Chondrocyte (in vitro differentiated cells): Measurements from ENCODE around the gene IRX4. TPM values are rescaled to one million over a fixed set of nuclear protein-coding genes. Genes with fewer than 3 reads are reported as not detected.

ENCODE experiments used
- DNase-seq: peaks from one replicate; pipeline ENCODE4 v3.0.0; 2021; ENCODE audit warnings: mixed read lengths, low spot score
- H3K27ac Mint-ChIP-seq: one replicate; pipeline ENCODE4 v1.8.0; 2021; ENCODE audit warnings: mild to moderate bottlenecking, moderate library complexity, mixed read lengths; ENCODE audit not compliant: unreplicated experiment
- H3K27me3 Mint-ChIP-seq: 2 replicates; pipeline ENCODE4 v1.8.0; 2021; ENCODE audit warnings: low read depth, mixed read lengths
- H3K36me3 Mint-ChIP-seq: 2 replicates; pipeline ENCODE4 v1.8.0; 2021; ENCODE audit warnings: low read depth, mixed read lengths
- H3K4me1 Mint-ChIP-seq: 2 replicates; pipeline ENCODE4 v1.8.0; 2021; ENCODE audit warnings: low read depth, mild to moderate bottlenecking, mixed read lengths
- H3K4me3 Mint-ChIP-seq: one replicate; pipeline ENCODE4 v1.8.0; 2021; ENCODE audit warnings: mild to moderate bottlenecking, moderate library complexity, mixed read lengths; ENCODE audit not compliant: unreplicated experiment
- H3K9me3 Mint-ChIP-seq: 2 replicates; pipeline ENCODE4 v1.8.0; 2021; ENCODE audit warnings: low read depth, mixed read lengths
- CTCF ChIP-seq: fragments of 200-600 bp; sonication (generic); IDR thresholded peaks from 2 replicates; pipeline ENCODE4 v1.5.0; 2021; ENCODE audit warnings: antibody characterized with exemption, mild to moderate bottlenecking, moderate library complexity
- total RNA-seq: library from RNA; stranded (reverse); gene quantifications from 3 replicates; pipeline ENCODE4 v1.2.1, GENCODE V29; 2021

IRX4 gene
- total RNA-seq, 1 donor from 2014 or later, result not detected

- H3K36me3 Mint-ChIP-seq, result peaks cover 2% of the 10 kb centered on the region
- no peaks in the 10 kb centered on the region for H3K9me3 Mint-ChIP-seq
- no peak overlapping the region for H3K4me3 Mint-ChIP-seq
- H3K27ac Mint-ChIP-seq, result no peak overlapping the region
- peak; percentile 94 for DNase-seq
- peaks cover 28% of the 10 kb centered on the region for H3K27me3 Mint-ChIP-seq
- no peaks in the 10 kb centered on the region for H3K4me1 Mint-ChIP-seq
- TF ChIP-seq CTCF, result no peak
Observed at GRCh38 chr5:1834022-1834551, 48.6 kb downstream of the IRX4 start.

DNA sequence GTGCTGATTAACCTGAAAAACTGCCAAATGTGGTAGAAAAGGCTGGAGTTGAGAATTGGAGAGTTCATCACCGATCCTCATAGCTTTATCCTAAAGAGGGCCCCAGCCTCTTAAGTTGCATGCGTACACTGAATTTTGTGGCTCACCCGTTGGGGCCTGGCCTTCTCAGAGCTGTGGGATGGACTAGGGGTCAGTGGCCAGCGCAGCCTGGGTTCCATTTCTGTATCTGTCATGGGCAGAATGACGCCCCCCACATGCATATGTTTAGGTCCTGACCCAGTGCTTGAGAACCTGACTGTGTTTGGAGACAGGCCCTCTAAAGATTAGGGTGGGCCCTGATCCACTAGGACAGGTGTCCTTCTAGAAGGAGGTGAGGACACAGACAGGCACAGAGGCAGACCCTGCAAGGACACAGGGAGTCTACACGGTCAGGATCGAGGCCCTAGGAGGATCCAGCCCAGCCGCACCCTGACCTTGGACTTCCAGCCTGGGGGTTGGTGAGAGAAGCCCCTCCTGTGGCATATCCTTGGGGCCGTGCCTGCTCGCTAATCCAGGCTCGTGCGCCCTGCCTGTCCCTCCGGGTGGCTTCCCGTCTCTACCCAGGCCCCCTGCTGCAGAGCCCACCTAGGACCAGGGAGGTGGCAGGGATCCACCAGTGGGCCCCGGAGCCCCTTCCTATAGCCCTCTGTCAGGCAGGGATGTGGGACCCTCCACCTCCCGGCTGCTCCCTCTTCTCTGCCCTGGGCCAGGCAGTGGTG, 49.3 kb downstream of the IRX4 start:
- DNase-seq, result peak; percentile 57
- Mint-ChIP-seq H3K27ac (no peak overlapping the region), H3K4me3 (no peak overlapping the region), H3K27me3 (peaks cover 26% of the 10 kb centered on the region), H3K9me3 (no peaks in the 10 kb centered on the region), H3K36me3 (peaks cover 2% of the 10 kb centered on the region), H3K4me1 (no peaks in the 10 kb centered on the region)
- TF ChIP-seq CTCF, result no peak

DNA sequence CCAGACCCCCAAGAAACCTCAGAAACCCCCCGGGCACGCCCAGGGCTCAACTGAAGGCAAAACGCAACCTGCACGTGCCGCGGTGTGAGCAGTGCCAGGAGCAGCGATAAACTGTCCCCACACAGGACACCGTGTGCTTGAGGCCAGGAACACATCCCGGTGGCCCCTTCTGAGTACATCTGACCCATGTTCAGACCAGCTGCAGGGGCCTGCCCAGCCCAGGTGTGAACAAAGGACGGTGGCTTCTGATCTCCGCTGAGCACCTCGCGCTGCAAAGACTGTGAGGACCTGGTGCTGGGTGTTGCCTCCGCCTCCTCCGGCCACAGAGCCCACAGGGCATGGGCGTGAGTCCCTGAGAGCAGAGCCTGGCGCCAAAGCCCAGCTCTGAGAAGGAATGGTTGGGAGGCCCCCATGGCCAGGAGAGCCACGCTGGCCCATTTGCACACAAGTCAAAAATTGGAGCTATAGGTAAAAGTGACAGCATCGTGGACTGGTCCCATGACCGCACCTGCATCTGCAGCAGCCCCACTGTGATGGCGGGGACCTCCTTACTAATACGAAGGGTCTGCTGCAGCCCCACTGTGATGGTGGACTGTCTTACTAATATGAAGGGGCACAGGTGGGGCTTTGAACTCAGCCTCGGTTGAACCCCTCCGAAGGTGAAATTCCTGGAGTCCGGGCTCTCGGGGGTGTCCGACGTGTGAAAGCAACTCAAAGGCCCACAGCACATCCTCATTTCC, 50.0 kb downstream of the IRX4 start:
- H3K27me3 Mint-ChIP-seq, result peaks cover 22% of the 10 kb centered on the region
- no peak overlapping the region for H3K27ac Mint-ChIP-seq
- no peaks in the 10 kb centered on the region for H3K4me1 Mint-ChIP-seq
- no peak for TF ChIP-seq CTCF
- DNase-seq, result peak; percentile 79
- no peak overlapping the region for H3K4me3 Mint-ChIP-seq
- H3K9me3 Mint-ChIP-seq, result no peaks in the 10 kb centered on the region
- H3K36me3 Mint-ChIP-seq, result peaks cover 2% of the 10 kb centered on the region

DNA sequence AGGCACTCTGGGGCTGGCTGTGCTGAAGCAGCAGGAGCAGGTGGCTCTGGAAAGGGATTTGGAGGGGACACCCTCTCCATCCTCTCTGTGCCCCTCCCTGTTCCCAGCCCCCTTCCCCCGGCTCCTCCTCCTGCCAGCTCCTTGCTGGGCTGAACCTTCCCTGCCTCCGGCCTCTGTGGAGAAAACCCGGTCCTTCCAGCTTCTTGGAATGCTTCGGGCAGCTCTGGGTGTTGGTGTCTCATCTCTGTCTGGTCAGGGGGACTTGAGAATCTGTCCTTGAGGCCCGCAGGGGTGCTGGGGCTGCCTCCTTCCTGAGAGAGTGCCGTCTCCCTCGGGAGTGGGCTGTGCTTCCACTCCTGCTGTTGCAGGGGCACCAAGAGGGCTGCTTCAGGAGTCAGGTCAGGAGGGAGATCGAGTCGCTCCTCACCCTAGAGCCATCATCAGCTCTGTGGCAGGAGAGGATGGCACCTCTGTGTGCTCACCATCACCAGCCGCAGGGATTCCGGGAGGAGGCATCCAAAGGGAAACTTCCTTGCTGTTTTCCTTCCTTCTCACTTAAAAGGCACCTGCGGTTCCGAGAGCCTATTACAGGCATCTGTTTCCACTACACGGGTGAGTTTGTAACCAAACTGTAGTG, 50.9 kb downstream of the IRX4 start:
- no peak for TF ChIP-seq CTCF
- H3K9me3 Mint-ChIP-seq, result no peaks in the 10 kb centered on the region
- peak; percentile 70 for DNase-seq
- H3K27me3 Mint-ChIP-seq, result peaks cover 21% of the 10 kb centered on the region
- H3K4me3 Mint-ChIP-seq, result no peak overlapping the region
- peaks cover 2% of the 10 kb centered on the region for H3K36me3 Mint-ChIP-seq
- no peaks in the 10 kb centered on the region for H3K4me1 Mint-ChIP-seq
- H3K27ac Mint-ChIP-seq, result no peak overlapping the region

DNA sequence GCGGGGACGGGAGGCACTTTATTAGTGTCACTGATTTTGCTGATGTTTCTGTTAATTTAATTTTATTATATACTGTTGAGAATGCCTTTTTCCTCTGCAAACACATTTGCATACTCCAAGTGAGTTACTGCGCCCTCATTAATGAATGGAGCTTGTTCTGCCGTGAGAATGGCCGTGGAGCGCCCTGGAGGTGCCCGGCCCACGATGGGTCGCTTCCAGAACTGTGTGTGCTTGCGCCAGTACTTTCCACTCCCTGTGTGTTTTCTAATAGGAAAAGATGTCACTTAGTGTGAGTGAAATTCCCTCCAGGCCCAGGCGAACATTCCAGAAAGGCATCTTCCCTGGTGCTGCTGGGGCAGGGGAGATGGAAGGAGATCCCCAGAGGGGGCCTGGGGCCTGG, 51.5 kb downstream of the IRX4 start:
- no peak overlapping the region for H3K27ac Mint-ChIP-seq
- no peak overlapping the region for H3K4me3 Mint-ChIP-seq
- DNase-seq, result peak; percentile 40
- TF ChIP-seq CTCF, result no peak
- H3K27me3 Mint-ChIP-seq, result peaks cover 19% of the 10 kb centered on the region
- H3K4me1 Mint-ChIP-seq, result no peaks in the 10 kb centered on the region
- no peaks in the 10 kb centered on the region for H3K9me3 Mint-ChIP-seq
- peaks cover 2% of the 10 kb centered on the region for H3K36me3 Mint-ChIP-seq
